HS-5 (cell line): Measurements from ENCODE around the gene ABCA10.

Experiments used
- DNase-seq: peaks from one replicate; pipeline ENCODE4 v3.0.0-alpha.2; 2012; ENCODE audit warnings: low read depth

The ABCA10 gene

GRCh38 chr17:69164206-69164605 lies 64.4 kb downstream of the ABCA10 start:
- no peak for DNase-seq

DNA sequence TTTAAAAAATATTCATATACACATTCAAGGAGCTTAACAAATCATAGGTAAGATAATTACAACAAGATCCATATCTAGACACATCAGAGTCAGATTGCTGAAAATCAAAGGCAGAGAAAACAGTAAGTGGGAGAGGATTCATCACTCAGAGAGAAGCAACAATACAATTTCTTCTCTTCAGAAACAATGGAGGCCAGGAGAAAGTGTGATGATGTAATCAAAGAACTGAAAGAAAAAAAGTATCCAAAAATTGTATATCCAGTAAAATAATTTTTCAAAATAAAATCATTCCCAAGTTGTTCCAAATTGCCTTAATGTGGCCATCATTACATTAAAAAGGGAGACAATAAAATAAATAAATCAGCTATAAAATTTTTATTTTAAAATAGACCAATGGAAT lies 69.2 kb downstream of the ABCA10 start:
- DNase-seq = no peak

DNA sequence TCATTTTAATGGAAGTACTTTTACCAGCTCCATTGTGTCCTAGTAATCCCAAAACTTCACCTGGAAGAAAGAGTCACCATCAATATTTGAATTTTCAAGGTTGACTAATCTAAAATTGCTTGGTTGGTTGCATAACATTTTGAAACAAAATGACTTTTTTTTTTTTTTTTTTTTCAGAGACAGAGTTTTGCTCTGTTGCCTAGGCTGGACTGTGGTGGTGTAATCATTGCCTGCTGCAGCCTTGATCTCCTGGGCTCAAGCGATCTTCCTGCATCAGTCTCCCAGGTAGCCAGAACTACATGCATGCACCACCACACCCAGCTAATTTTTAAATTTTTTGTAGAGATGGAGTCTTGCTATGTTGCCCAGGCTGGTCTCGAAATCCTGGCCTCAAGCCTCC lies 74.4 kb downstream of the ABCA10 start:
- no peak for DNase-seq

- no peak for DNase-seq
Observed at GRCh38 chr17:69150333-69150732, 78.3 kb downstream of the ABCA10 start.

- no peak for DNase-seq
Observed at GRCh38 chr17:69147460-69147859, 81.2 kb downstream of the ABCA10 start.

DNA sequence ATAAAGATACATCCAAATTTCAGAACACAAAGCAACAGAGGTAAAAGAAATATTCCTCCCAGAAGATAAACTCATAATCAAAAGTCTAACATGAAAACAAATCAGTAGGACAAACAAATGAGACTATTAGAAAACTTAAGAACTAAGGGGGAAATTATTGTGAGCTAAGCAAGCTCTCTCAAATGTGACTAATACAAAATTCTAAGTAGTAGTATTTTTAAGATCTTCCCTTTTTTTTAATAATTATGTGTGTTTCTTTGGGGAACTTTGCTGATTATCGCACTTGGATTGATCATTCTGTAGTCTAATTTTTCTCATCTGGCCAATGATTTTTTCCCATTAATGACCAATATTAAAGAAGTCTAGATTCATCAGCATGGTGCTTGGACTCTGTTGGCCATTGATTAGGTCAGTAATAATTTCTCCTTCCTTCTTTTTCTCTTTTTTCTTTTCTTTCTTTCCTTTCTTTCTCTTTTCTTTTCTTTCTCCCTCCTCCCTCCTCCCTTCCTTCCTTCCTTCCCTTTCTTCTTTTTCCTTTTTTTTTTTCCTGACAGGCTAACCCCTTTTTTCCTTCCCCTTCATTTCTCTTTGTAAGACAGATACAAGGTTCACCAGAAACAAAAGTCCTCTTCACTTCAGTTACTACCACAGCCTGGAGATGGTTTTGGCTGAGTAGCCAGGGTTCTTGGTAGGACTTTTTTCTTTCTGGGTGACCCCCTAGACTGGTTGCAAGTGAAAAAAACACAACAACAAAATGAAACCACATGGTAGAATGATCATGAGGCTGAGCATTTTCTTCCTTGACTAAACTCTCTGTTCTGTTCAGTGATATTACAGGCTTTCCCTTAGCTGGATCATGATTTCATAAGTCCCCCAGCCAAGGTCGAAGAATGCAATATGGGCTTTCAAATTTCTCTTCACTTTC lies 84.0 kb downstream of the ABCA10 start:
- no peak for DNase-seq

DNA sequence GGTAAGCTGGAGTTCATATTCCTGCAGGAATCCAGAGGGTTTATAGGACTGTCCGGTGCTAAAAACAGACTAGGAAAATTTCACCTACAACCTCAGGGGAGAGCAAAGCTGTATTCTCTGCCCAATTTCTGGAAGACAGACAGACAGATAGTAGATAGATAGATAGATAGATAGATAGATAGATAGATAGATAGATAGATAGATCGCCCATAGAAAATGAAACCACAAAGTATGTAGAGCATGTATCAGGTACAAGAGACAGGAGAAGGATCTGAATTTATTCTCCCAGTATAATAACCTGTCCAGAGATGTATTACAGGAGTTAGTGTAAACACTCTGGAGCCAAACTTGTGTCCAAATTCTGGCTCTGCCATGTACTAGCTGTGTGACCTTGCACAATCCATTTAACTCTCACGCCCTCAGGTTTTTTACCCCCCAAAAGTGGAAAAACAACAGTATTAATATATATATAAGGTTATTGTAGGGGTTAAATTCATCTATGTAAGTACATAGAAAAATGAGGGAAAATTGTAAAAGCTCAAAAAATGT lies 84.9 kb downstream of the ABCA10 start:
- DNase-seq = no peak

DNA sequence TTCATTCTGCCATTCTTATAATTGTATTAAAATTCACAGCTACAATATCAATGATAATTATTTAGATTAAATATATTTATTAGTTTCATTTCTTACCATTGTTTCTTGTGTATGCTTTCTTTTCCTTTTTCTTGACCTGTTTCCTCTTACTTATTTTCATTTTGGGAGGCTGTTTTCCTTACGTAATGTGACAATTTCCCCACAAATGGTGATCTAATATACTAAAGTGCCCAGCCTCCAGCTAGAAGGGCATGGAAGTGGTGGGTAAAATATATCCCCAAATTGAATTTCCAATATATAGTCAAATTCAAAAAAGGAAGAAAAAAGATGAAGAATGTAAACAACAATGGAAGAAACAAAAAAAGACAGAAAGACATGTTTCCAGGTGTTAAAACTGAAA lies 85.5 kb downstream of the ABCA10 start:
- no peak for DNase-seq

DNA sequence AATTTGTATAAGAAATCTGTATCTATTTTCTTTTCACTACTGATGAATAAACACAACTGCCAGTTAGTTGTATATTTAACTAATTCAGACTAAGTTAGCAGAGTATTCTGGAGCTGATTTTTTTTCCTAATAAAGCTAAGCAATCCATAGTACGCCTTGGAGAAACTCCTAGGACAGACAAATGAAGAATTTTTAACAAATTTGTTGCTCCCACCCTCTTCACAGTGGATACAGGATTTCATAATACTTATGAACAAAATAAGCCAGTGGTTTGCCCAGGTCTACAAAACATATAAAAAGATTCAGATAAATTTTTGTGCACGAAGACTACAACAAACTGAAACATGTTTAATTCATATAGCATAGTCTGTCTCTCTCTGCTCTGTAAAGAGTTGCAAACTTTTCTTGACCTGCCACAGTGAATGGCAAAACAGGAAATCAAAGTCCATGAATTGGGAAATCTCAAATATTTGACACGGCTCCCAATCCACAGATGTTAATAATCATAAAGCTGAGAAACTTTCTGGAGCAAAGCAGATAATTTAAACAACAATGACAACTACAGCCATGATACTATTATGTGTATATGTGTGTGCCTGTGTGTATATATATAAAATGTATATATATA lies 86.3 kb downstream of the ABCA10 start:
- peak; percentile 53 for DNase-seq

DNA sequence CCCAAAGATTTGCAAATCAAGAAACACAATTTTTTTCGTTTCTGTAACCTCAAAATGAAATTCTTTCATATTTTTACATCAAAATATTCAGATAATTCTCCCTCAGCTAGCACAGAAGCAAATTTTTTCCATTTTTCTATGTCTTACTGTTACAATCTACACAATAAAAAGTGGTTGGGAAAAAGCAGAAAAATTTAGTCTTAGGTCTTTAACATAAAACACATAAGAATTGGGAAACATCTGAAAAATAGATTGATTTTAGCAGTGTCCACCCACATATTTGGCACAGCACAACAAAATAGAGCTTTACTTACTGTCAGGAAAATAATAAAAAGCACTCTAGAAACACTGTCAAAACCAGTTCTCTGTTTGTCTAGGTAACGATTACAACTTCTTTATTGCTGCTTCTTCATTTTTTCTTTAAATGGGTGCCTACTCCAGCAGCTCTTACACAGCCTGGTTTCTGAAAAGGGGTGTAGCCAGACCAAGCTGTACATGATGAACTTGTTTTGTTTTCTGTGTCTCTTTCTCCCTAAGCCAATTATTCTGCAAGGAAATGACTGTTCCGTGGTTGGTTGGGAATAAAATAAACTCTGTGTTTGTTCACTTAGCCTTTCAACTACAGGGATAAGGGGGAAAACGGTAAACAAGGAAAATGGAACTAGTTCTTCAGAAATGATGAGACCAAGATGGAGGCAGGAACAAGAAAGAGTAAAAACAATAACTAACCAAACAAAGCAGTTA lies 87.0 kb downstream of the ABCA10 start, which contains the start of gene ABCA6:
Gene ABCA6 (minus strand): TSS at position 465 of the 744 bp plus-strand sequence. CDS start 1,192 bp downstream, outside the sequence.
- peak; percentile 19 for DNase-seq

- no peak for DNase-seq
Observed at GRCh38 chr17:69134112-69134511, 94.5 kb downstream of the ABCA10 start.

DNA sequence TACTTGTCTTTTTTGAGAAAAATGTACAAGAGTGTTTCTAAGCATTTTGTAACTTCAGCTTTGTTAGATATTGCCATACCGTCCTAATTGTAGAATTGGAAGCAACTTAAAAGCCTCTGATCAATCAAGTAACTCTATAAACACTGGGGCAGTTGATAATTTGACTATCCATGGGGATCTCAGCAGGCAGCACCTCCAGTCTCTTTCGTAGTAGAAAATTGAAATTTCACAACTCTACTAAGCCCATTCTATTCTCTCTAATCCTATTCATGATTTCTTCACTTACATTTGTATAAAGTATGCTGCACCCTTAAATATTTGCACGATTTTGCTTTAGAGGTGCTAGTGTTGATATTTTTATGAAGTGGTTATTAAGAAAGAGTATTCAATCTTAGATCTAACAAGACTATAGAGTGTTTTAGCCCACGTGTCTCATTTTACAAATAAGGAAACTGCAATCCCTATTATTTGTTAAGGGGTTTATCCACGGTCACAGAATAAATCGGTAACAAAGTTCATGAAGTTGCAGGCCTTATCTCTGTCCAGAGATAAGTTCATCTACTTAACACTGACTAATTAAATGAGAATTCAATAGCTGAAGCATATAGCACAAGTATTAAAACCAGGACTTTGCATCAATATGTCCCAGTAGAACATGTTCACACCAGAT lies 97.9 kb downstream of the ABCA10 start:
- no peak for DNase-seq

- no peak for DNase-seq
Observed at GRCh38 chr17:69123626-69124025, 105.0 kb downstream of the ABCA10 start.

DNA sequence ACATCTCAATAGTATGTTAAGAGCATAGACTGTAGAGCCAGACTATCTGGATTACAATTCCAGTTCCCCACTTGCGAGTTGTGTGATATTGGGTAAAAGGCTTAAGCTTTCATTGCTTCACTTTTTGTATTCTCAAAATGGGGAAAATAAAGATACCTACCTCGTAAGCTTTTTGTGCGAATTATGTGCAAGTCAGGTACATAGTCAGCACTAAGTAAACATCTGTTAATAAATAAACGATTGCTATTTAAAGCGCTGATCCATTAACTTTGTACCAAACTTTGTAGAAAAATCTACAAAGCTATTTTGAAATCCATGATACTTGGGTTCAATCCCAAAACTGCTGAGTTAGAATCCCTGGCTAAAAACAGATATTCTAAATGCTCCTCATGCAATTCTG lies 106.6 kb downstream of the ABCA10 start:
- DNase-seq = no peak

- no peak for DNase-seq
Observed at GRCh38 chr17:69117855-69118784, 110.5 kb downstream of the ABCA10 start.

DNA sequence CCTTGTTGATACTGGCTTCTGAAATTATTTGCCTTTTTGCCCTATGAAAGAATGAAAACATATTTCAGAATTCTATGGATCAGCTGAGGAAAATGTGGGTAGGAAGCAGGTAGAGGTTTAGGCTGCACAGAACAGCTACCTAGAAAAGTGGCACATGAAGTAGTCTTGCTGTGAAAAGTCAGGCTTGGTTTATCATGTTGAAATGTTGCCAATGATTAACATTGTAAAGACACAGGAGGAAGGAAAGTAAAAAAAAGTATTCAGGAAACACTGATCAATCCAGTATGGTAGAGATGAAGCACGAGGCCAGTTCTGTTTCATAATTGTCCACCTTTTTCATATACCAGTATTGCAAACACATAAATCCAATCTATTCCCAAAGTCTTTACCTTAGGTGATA lies 116.8 kb downstream of the ABCA10 start:
- no peak for DNase-seq

- no peak for DNase-seq
Observed at GRCh38 chr17:69105907-69106730, 122.5 kb downstream of the ABCA10 start.

DNA sequence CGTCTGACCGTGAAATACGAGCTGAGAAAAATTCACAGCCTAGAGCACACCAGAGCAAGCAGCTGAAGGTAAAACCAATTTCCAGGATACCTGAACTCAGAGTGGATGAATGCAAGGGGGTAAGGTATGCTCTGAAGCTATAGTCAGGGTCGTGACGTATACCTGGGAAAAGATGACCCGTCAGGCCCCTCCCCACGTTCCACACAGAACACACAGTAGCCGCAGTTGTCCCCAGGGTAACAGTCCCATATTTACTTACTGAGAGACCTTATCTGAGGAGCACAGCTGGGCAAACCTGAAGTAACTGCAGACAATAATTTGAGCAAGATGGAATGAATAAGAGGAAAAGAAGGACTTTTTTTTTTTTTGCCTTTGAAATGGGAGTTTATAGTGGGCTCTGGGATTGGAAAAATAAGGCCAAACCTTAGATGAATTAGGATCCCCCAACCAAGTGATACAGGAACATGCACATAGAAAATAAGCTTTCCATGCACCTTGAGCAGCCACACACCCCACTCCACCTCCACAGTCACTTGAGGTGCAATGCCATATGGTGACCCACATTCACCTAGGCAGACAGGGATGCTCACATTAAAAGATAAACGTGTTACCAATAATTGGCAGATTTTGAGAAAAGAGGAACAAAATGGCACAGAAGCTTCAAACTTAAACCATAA lies 124.9 kb downstream of the ABCA10 start:
- no peak for DNase-seq

- no peak for DNase-seq
Observed at GRCh38 chr17:69098625-69099024, 130.0 kb downstream of the ABCA10 start.
